ENCODE measurements around the gene LSM12. TPM values are rescaled to one million over a fixed set of nuclear protein-coding genes. Genes with fewer than 3 reads are reported as not detected.
"Not testable (repeated sequence)": the region's sequence is repeated elsewhere in the genome, so short reads cannot be mapped to it uniquely, and the experiment has no call there.

Gene LSM12
- polyA plus RNA-seq, 1 donor, result 47.4 TPM

- no peak for DNase-seq
Measured at GRCh38 chr17:44007346-44008204, 58.9 kb downstream of the LSM12 start.

GRCh38 chr17:44006598-44007345 is 59.7 kb downstream of the LSM12 start:
- DNase-seq, result peak; percentile 95

- DNase-seq, result no peak
Measured at GRCh38 chr17:44006272-44006597, 60.2 kb downstream of the LSM12 start.

GRCh38 chr17:44005527-44006271 is 60.8 kb downstream of the LSM12 start:
- no peak for DNase-seq

GRCh38 chr17:44004761-44005526 is 61.5 kb downstream of the LSM12 start:
- no peak for DNase-seq

GRCh38 chr17:44004077-44004760 is 62.3 kb downstream of the LSM12 start, which contains the start of gene NAGS:
Gene NAGS, plus strand, starts transcription at chr17:44004622. Its CDS starts 42 bp downstream, at chr17:44004664.
- DNase-seq, result no peak

- no peak for DNase-seq
Measured at GRCh38 chr17:44002141-44002848, 64.2 kb downstream of the LSM12 start.

GRCh38 chr17:44001461-44001920 is 65.0 kb downstream of the LSM12 start:
- no peak for DNase-seq

- no peak for DNase-seq
Measured at GRCh38 chr17:44000871-44001460, 65.5 kb downstream of the LSM12 start.

GRCh38 chr17:44000141-44000860 is 66.2 kb downstream of the LSM12 start:
- DNase-seq, result no peak

- DNase-seq, result no peak
Measured at GRCh38 chr17:43999024-43999423, 67.4 kb downstream of the LSM12 start.

- no peak for DNase-seq
Measured at GRCh38 chr17:43998552-43998951, 67.9 kb downstream of the LSM12 start.

- not testable (repeated sequence) for DNase-seq
Measured at GRCh38 chr17:43997180-43997579, 69.3 kb downstream of the LSM12 start.

- DNase-seq, result no peak
Measured at GRCh38 chr17:43995150-43995471, 71.4 kb downstream of the LSM12 start.

- peak; percentile 54 for DNase-seq
Measured at GRCh38 chr17:43994272-43995149, 72.0 kb downstream of the LSM12 start.

GRCh38 chr17:43992641-43993040 is 73.8 kb downstream of the LSM12 start:
- DNase-seq, result no peak

- DNase-seq, result no peak
Measured at GRCh38 chr17:43988301-43988700, 78.2 kb downstream of the LSM12 start.
